ENCODE measurements around the gene AGAP2. TPM values are rescaled to one million over a fixed set of nuclear protein-coding genes. Genes with fewer than 3 reads are reported as not detected.

AGAP2 gene
- total and polyA plus RNA-seq, 9 of the 15 experiments (the other 6 are each of a cell fraction or from before 2014, with no cell fraction given), result 0.04 to 0.77 (median 0.28) TPM; not detected in 1

- TF ChIP-seq, protein P1, sequence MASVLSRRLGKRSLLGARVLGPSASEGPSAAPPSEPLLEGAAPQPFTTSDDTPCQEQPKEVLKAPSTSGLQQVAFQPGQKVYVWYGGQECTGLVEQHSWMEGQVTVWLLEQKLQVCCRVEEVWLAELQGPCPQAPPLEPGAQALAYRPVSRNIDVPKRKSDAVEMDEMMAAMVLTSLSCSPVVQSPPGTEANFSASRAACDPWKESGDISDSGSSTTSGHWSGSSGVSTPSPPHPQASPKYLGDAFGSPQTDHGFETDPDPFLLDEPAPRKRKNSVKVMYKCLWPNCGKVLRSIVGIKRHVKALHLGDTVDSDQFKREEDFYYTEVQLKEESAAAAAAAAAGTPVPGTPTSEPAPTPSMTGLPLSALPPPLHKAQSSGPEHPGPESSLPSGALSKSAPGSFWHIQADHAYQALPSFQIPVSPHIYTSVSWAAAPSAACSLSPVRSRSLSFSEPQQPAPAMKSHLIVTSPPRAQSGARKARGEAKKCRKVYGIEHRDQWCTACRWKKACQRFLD (CRISPR knock-in tag; IDR thresholded peaks at IDR 0.05), result peak; percentile 19
- TF ChIP-seq SAP30 (IDR thresholded peaks at IDR 0.05; ENCODE audit: borderline replicate concordance, insufficient read depth, low read depth, low read length, poor library complexity, severe bottlenecking) (no peak), CREB3 (tag; conservative IDR thresholded peaks at IDR 0.05; ENCODE audit: low read depth) (no peak), BMI1 (IDR thresholded peaks at IDR 0.05; ENCODE audit: low read length) (no peak), HDGF (IDR thresholded peaks at IDR 0.05) (0 out of 2 replicates have a peak, but pooled peaks have one; percentile 43), TRIM28 (IDR thresholded peaks at IDR 0.05) (no peak), ZNF766 (CRISPR knock-in tag; conservative IDR thresholded peaks at IDR 0.05) (0 out of 2 replicates have a peak, but pooled peaks have one; percentile 23), ZBTB11 (CRISPR knock-in tag; IDR thresholded peaks at IDR 0.05) (no peak), SMAD4 (CRISPR knock-in tag; conservative IDR thresholded peaks at IDR 0.05) (no peak), CCNT2 (IDR thresholded peaks at IDR 0.05; ENCODE audit: borderline replicate concordance, extremely low read depth, insufficient read length, low read depth, low read length) (peak; percentile 9), ZNF77 (CRISPR knock-in tag; IDR thresholded peaks at IDR 0.05) (no peak), GTF2E2 (tag; IDR thresholded peaks at IDR 0.05) (no peak), JUND (IDR thresholded peaks at IDR 0.05; ENCODE audit: borderline replicate concordance, low read depth, low read length) (peak; percentile 78), JUND (tag; IDR thresholded peaks at IDR 0.05; ENCODE audit: borderline replicate concordance, low read depth, low read length) (no peak; the same call in 2 of the 3 replicates)
- TF ChIP-seq, protein P2, sequence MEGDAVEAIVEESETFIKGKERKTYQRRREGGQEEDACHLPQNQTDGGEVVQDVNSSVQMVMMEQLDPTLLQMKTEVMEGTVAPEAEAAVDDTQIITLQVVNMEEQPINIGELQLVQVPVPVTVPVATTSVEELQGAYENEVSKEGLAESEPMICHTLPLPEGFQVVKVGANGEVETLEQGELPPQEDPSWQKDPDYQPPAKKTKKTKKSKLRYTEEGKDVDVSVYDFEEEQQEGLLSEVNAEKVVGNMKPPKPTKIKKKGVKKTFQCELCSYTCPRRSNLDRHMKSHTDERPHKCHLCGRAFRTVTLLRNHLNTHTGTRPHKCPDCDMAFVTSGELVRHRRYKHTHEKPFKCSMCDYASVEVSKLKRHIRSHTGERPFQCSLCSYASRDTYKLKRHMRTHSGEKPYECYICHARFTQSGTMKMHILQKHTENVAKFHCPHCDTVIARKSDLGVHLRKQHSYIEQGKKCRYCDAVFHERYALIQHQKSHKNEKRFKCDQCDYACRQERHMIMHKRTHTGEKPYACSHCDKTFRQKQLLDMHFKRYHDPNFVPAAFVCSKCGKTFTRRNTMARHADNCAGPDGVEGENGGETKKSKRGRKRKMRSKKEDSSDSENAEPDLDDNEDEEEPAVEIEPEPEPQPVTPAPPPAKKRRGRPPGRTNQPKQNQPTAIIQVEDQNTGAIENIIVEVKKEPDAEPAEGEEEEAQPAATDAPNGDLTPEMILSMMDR (IDR thresholded peaks at IDR 0.05 in 2 of 3, conservative IDR thresholded peaks at IDR 0.05 in 1 of 3; ENCODE audit: insufficient read depth in 2 of 3, low read depth in 1 of 3, low read length in 3 of 3), result no peak
- TF ChIP-seq, protein P3, sequence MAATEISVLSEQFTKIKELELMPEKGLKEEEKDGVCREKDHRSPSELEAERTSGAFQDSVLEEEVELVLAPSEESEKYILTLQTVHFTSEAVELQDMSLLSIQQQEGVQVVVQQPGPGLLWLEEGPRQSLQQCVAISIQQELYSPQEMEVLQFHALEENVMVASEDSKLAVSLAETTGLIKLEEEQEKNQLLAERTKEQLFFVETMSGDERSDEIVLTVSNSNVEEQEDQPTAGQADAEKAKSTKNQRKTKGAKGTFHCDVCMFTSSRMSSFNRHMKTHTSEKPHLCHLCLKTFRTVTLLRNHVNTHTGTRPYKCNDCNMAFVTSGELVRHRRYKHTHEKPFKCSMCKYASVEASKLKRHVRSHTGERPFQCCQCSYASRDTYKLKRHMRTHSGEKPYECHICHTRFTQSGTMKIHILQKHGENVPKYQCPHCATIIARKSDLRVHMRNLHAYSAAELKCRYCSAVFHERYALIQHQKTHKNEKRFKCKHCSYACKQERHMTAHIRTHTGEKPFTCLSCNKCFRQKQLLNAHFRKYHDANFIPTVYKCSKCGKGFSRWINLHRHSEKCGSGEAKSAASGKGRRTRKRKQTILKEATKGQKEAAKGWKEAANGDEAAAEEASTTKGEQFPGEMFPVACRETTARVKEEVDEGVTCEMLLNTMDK (IDR thresholded peaks at IDR 0.05; ENCODE audit: borderline replicate concordance, insufficient read depth, low read depth, low read length, poor library complexity, severe bottlenecking), result no peak
These were observed 32.8 kb upstream of the AGAP2 start (continued) for GRCh38 chr12:57771236-57771872.
